Measurements from ENCODE around the gene SCN8A.
"Not testable (repeated sequence)": the region's sequence is repeated elsewhere in the genome, so short reads cannot be mapped to it uniquely, and the experiment has no call there.

SCN8A gene

GRCh38 chr12:51818566-51819300, 227.7 kb downstream of the SCN8A start:
- DNase-seq: no peak

DNA sequence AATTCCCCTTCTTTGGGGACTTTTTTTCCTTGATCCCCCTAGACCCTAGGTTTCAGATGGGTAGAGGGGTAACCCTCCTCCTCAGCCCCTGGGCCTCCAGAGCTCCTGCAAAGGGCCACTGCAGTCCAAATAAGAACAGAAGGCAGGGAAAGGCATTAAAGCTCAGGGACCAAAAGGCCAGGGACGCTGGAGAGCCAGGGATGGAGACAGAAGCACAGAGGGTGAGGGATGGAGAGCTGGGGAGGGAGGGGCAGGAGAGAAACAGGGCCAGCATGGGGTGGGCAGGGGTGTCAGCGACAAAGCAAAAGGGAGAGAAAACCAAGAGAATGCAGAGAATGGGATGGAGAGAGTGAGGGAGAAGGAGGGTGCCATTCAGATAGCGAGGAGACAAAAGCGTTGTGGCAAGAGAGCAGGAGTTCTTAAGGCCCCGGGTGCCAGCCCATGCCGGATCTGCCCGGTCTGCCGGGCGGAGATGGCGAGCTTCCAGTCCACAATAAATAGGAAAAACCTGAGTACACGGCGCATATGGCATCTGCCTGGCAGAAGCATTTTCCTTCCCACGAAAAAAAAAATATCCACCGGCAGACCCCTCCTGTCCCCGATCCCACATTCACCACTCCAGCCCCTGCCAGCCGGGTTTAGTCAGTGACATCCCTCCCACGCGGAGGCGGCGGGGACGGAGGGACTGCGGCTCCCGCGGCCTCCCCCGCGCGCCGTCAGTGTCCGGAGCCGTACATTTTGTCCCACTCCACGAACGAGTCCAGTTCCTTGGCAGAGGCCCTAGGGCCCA, 228.9 kb downstream of the SCN8A start:
- no peak for DNase-seq

DNA sequence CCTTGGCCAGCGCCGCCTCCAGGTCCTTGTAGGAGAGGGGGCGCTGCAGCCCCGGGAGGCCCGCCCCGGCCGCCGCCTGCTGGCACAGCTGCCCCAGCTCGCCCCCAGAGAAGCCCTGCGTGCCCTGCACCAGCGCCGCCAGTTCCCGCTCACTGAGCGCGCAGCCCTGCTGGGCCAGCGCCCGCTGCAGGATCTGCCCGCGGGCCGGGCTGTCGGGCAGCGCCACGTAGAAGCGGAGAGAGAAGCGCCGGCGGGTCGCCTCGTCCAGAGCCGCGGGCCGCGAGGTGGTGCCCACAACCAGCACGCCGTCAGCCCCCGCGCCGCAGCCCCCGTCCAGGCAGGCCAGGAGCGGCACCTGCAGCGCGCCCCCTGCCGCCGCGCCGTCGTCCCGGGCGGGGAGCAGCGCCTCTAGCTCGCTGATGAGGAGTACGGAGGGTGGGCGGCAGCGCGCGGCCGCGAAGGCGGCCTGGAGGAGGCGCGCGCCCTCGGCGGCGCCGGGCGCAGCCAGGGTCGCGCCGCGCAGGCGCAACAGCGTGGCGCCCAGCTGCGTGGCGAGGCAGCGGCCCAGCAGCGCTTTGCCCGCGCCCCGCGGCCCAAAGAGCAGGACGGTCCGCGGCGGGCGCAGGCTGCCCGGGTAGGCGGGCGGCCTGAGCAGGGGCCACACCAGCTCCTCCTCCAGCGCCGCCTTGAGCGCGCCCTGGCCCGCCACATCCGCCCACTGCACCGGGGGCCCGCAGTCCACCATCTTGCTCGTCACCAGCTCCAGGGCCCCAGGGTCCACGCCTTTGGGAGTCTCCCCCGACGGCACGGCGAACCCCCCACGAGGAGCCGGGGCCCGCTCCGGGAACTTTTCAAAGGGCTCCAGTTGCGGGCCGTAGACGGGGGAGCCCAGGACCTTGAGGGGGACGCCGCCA, 229.8 kb downstream of the SCN8A start:
- peak; percentile 48 to 81 (median 62) for DNase-seq

DNA sequence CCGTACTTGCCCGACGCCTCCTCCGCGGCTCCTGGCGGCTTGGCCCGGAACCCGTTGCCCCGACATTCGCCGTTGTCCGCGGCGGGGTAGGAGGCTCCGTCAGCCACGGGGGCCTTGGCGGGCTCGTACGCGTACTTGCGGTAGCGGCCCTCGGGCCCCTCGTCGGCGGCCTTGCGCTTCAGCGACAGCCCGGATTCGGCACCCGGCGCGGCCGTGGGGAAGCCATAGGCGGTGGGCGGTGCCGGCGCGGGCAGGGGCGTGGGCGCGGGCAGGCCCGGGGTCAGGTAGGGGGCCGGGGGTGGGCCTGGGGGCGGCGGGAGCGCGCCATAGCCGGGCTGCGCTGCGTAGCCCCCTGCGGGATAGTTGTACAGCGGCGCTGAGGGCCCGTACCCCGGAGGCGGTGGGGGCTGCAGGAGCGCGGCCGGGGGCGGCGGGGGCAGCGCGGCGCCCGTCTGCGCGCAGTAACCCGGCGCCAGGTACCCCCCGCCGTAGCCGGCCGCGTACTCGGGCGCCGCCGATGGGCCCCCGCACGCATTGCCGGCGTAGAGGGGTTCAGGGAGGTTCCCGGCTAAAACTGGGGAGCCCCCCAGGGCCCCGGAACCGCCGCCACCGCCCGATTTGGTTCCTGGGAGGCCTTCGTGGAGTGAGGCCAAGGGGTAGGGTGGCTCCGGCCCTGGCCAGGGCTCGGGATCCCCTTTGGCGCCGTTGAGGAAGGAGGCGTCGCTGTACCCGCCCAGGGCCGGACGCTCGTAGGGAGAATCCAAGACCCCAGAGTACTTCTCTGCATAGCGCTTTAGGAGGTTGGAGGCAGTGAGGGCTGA, 230.6 kb downstream of the SCN8A start:
- DNase-seq: peak in 2 of 4 experiments; percentile 27 to 54

- DNase-seq: no peak
These were observed 231.2 kb downstream of the SCN8A start for GRCh38 chr12:51822261-51822616.

- no peak for DNase-seq
These were observed 231.9 kb downstream of the SCN8A start for GRCh38 chr12:51822956-51823355.

DNA sequence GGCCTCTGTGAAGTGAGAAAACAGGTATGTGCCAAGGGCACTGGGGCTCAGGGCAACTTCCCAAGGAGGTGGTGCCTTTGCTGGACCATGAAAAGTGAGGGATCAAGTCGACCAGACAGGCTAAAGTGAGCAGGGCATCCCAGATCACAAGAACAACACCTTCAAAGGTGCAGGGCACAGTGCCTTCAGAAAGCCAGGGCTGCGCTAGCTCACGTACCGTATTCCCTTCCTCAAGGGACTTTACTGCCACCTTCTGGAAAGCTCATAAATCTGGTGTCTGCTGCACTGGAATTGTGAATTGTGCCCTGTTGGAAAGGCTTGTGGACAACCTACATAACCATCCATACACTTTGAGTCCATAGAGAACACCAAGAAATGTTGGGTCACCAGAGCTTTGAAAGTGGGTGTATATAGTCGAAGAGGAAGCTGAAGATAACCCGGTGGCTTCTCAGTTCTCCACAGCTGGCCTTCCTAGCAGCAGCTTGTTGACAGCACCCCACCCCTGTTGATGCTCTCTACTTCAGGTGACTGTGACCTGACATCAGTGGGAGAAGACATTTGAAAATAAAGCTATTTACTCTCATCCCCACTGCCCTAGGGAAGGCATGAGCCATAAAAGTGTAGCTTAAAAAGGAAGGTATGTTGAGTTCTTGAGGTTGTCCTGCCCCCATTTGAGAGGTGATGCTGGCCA, 233.0 kb downstream of the SCN8A start:
- DNase-seq: no peak

GRCh38 chr12:51825216-51825615, 234.2 kb downstream of the SCN8A start:
- no peak for DNase-seq

GRCh38 chr12:51826881-51827280, 235.8 kb downstream of the SCN8A start:
- no peak for DNase-seq

- DNase-seq: no peak
These were observed 237.1 kb downstream of the SCN8A start for GRCh38 chr12:51827925-51828818.

DNA sequence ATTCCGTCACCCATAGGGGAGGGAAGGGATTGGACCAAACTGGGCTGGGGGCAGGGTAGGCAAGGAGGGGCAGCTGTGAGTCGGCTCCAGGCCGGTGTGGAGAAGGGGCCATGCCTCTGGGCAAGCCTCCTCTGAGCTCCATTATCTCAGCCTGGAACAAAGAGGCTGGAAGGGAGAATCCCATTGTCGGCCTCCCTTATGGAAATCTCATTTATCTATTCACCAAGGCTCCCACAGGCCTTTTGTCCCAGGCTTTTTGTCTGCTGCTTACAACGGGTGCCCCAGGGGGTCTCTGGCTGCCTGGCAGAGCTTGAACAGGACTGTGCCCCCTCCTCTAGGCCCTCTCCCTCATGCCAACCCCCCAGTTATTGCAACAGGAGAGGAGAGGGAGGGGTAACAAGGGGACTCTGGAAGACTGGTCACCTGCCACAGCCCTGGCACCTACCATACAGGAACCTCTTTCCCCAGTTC, 238.0 kb downstream of the SCN8A start:
- DNase-seq: no peak

DNA sequence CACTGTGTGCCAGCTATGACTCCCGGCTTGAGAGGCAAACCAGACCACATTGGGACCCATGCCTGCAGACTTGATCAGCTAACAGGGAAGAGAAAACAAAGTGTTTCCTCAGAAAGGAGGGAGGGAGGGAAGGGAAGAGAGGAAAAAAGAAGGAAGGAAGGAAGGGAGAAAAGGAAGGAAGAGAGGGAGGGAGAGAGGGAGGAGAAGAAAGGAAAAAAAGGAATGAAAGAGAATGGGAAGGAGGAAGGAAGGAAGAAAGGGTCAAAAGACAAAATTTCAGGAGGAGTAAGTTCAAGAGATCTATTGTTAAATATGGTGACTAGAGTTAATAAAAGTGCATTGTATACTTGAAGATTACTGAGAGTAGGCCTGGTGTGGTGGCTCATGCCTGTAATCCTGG, 238.6 kb downstream of the SCN8A start:
- DNase-seq: no peak

DNA sequence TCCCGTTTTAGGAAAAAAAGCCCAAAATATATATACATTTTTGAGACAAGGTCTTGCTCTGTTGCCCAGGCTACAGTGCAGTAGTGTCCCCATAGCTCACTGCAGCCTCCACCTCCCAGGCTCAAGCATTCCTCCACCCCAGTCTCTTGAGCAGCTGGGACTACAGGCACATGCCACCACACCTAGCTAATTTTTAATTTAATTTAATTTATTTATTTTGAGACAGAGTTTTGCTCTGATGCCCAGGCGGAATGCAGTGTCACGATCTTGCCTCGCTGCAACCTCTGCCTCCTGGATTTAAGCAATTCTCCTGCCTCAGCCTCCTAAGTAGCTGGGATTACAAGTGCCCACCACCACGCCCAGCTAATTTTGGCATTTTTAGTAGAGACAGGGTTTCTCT, 240.8 kb downstream of the SCN8A start:
- not testable (repeated sequence) for DNase-seq

DNA sequence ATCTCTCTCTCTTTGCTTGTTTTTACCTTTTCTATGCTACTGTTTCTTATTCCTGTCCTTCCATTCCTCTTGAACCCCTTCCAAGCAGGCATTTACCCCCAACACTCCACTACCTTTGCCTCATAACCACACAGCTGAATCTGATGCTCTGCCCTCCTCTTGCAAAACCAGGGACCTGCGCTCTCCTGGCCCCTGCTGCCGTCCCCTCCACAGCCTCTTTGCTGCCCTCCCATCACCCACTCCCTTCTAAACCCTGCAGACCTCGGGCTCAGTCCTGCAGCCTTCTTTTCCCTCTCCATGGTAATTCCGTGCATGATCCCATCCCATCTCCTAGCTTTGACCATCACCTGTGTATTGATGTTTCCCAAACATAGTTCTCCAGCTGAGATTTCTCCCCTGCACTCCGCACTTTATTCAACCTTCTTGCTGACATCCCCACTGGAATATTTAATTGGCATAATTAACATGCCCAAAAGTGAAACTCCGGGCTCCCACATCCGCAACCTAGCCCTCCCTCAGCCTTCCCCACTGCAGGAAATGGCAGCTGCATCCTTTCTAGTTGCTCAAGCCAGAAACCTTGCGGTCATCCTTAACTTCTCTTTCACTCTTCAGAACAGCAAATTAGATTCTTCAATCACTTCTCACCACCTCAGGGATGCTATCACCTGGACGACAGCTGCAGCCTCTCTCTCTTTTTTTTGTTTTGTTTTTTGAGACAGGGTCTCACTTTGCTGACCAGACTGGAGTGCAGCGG, 241.5 kb downstream of the SCN8A start:
- DNase-seq: no peak

- no peak for DNase-seq
These were observed 242.6 kb downstream of the SCN8A start for GRCh38 chr12:51833448-51834227.

DNA sequence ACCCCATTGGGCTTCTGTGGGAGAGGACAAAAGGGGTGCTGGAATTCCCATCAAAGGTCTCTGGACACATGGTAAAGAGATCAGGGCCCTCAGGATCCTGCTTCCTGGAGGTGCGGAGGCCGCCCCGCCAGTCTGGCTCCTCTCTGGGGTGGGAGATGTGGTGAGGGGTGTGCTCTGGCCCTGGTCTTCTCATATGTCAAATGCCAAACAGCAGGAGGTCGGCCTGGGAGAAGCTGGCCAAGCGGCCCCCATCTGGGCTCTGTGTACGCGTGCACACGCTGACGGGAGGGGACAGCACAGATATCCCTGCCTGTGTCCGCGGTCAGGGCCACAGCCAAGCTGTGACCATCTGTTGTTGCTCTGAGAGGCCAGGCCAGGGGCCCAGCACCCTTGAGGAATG, 243.4 kb downstream of the SCN8A start:
- DNase-seq: no peak

DNA sequence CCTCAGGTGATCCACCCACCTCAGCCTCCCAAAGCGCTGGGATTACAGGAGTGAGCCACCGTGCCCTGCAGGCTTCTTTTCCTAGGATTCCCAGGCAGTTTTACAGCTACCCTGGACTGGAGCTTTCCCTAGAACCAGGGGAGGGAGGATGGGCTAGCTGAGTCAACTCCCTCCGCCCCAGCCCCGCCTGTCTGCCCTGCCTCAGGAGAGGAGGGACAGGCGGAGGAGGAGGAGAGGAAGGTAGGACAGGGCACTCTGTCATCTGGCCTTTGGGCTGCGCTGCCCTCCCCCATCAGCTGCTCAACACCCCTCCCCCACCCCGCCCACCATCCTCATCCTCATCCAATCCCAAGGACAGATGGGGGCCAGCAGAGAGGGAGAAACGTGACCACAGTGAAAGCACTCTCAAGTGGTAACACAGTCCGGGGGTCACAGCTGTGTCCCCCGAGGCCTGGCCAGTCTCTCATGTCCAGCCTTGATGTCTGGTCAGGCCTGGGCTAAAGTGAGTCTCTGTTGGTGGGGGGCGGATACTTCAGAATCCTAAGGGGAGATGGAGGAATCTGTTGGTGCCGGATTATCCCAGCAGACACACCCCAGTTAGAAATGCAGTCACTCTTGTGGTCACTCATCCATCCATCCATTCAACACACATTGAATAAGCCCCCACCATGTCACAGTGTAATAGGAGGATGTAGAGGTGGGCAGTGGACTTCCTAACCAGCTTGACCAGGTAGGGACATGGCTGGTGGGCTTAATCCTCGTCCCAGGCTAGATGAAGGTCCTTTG, 245.2 kb downstream of the SCN8A start:
- no peak for DNase-seq

DNA sequence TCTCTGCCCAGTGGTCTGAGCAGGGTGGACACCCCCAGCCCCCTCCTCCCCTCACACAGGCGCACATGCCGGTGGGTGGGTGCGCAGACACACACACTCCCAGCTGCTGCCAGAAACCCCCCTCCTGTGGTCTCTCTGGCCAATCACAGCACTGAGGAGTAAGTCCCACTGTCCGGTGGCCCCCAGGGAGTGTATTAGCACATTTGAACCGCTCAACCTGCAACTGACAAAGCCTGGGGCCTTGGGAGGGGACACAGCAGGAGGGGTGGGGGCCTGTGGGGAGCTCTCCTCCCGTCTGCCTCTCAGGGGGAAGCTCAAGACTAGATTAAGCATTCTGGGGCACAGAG, 245.8 kb downstream of the SCN8A start:
- no peak for DNase-seq

All from activated naive CD4-positive, alpha-beta T cell (primary cell).